ENCODE measurements around the gene FKBP2. TPM values are rescaled to one million over a fixed set of nuclear protein-coding genes. Genes with fewer than 3 reads are reported as not detected.

Gene FKBP2
- total RNA-seq, 1 donor from 2014 or later, result 66.0 TPM

DNA sequence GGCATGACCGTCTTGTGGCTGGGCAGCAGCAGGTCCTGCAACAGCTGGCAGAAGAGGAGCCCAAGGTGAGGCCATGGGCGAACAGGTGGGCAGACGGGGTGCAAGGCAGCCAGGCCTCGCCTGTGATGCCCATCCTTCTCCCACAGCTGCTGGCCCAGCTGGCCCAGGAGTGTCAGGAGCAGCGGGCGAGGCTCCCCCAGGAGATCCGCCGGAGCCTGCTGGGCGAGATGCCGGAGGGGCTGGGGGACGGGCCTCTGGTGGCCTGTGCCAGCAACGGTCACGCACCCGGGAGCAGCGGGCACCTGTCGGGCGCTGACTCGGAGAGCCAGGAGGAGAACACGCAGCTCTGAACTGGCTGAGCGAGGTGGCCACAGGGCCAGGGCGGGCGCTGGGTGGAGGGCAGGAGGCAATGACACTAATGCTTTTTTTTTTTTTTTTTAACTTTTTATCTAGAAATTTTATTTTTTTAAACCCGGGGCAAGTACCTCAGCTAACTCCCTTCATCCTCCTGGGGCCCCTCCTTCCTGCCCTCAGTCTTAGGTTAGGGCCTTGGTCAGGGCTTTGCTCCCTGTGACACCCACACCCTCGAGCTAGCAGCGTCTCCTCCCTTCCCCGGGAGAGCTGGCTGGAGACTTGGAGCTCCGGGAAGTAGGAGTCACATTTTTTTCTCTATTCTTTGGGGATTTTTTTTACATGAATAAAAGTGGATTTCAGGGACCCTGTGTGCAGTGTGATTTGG, 26.5 kb downstream of the FKBP2 start:
- peaks cover 31% of the 10 kb centered on the region for H3K4me1 ChIP-seq
- H3K9me3 ChIP-seq, result no peaks in the 10 kb centered on the region
- no peak overlapping the region for H3K4me3 ChIP-seq
- DNase-seq (ENCODE audit: extremely low spot score in 2 of 2), result no peak
- intact Hi-C loops (cut with DNase I), result no loop called here
- peak overlapping the region; percentile 98 for H3K27ac ChIP-seq
- H3K27me3 ChIP-seq, result no peaks in the 10 kb centered on the region
- no peak for TF ChIP-seq POLR2AphosphoS5 (IDR thresholded peaks at IDR 0.05; ENCODE audit: insufficient read depth in 1 of 2, low read depth in 1 of 2)
- no peak for TF ChIP-seq POLR2A (IDR thresholded peaks at IDR 0.05)
- TF ChIP-seq, protein P1, sequence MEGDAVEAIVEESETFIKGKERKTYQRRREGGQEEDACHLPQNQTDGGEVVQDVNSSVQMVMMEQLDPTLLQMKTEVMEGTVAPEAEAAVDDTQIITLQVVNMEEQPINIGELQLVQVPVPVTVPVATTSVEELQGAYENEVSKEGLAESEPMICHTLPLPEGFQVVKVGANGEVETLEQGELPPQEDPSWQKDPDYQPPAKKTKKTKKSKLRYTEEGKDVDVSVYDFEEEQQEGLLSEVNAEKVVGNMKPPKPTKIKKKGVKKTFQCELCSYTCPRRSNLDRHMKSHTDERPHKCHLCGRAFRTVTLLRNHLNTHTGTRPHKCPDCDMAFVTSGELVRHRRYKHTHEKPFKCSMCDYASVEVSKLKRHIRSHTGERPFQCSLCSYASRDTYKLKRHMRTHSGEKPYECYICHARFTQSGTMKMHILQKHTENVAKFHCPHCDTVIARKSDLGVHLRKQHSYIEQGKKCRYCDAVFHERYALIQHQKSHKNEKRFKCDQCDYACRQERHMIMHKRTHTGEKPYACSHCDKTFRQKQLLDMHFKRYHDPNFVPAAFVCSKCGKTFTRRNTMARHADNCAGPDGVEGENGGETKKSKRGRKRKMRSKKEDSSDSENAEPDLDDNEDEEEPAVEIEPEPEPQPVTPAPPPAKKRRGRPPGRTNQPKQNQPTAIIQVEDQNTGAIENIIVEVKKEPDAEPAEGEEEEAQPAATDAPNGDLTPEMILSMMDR (IDR thresholded peaks at IDR 0.05), result no peak
- H3K36me3 ChIP-seq, result peaks cover 0 to 38% of the 10 kb centered on the region in 2 donors

DNA sequence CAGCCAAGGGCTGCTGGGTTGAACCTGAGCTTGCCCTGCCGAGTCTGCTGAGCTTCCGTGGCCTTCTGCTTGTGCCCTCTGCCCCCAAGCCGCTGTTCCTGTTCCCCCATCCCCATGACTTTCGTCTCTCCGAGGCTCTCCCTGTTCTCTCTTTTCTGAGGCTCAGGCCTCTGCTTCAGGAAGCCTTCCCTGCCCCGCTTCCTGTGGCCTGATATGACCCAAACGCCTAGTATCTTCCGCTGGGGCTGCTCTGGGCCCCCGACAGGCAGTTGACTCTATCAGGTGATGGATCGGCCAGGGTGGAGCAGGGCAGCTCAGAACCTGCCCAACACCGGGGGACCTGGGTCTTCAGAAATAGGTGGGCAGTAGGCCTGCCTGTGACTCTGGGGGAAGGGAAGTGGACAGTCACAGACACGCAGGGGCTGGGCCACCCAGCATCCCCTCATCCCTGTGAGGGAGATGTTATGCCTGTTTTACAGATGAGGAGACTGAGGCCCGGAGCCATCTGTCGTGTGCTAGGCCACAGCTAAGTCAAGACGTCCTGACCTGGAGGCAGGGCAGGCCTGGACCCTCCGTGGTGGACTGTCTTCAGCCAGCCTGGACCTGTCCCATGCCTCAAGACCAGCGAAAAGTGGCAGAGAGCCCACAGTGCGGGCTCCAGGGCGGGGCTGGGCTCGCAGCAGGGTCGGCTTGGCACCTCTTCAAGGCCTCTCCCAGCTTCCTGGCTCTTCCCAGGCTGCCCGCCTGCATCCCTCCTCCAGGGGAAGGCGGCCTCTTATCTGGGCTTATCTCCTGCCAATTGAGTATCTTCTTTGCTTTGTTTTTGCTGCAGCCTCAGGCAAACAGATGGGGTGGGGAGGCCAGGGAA, 27.4 kb downstream of the FKBP2 start:
- DNase-seq (ENCODE audit: extremely low spot score in 2 of 2), result no peak
- H3K27me3 ChIP-seq, result no peaks in the 10 kb centered on the region
- peak overlapping the region; percentile 98 for H3K27ac ChIP-seq
- peak overlapping the region; percentile 87 to 92 for H3K4me3 ChIP-seq
- intact Hi-C loops (cut with DNase I), result no loop called here
- peaks cover 0 to 29% of the 10 kb centered on the region in 2 donors for H3K36me3 ChIP-seq
- no peaks in the 10 kb centered on the region for H3K9me3 ChIP-seq
- H3K4me1 ChIP-seq, result peaks cover 33% of the 10 kb centered on the region
- TF ChIP-seq POLR2A (IDR thresholded peaks at IDR 0.05), result no peak
- TF ChIP-seq, protein P1 (IDR thresholded peaks at IDR 0.05), result no peak
- no peak for TF ChIP-seq POLR2AphosphoS5 (IDR thresholded peaks at IDR 0.05; ENCODE audit: insufficient read depth in 1 of 2, low read depth in 1 of 2)

DNA sequence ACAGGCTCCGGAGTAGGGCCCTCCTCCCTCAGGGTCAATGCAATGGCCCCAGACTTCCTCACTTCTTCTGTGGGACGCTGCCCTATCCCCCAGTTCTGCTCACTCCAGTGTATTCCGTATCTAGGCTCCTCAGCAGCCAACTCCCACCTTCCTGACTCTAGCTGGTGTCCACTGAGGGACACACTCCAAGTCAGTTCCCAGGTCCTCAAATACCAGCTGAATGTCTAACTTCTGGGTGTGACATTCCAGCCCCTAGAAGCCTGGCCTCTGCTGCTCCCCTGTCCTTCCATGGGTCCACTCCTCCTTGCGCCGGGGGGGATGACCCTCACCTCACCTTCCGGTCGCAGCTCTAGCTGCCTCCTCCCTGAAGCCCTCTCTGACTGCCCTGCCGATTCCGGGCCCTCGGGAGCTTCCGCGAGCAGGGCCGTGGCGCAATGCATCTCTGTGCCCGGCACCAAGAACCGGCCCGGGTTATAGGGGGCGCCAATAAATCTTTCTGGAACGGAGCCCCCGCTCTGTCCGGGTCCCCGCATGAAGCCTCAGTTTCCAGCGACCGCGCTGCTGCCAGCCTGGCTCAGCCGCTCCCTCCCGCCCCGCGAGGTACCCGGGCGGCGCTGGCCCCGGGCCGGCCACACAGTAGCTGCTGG, 28.1 kb downstream of the FKBP2 start:
- H3K36me3 ChIP-seq, result peaks cover 0 to 23% of the 10 kb centered on the region in 2 donors
- peak overlapping the region; percentile 98 for H3K27ac ChIP-seq
- H3K27me3 ChIP-seq, result no peaks in the 10 kb centered on the region
- intact Hi-C loops (cut with DNase I), result no loop called here
- TF ChIP-seq POLR2A (IDR thresholded peaks at IDR 0.05), result no peak
- TF ChIP-seq, protein P1 (IDR thresholded peaks at IDR 0.05), result no peak
- TF ChIP-seq POLR2AphosphoS5 (IDR thresholded peaks at IDR 0.05; ENCODE audit: insufficient read depth in 1 of 2, low read depth in 1 of 2), result peak in 1 of 2 donors; percentile 2
- H3K4me3 ChIP-seq, result peak overlapping the region; percentile 87 to 92
- H3K4me1 ChIP-seq, result peaks cover 33% of the 10 kb centered on the region
- no peak for DNase-seq (ENCODE audit: extremely low spot score in 2 of 2)
- H3K9me3 ChIP-seq, result no peaks in the 10 kb centered on the region

DNA sequence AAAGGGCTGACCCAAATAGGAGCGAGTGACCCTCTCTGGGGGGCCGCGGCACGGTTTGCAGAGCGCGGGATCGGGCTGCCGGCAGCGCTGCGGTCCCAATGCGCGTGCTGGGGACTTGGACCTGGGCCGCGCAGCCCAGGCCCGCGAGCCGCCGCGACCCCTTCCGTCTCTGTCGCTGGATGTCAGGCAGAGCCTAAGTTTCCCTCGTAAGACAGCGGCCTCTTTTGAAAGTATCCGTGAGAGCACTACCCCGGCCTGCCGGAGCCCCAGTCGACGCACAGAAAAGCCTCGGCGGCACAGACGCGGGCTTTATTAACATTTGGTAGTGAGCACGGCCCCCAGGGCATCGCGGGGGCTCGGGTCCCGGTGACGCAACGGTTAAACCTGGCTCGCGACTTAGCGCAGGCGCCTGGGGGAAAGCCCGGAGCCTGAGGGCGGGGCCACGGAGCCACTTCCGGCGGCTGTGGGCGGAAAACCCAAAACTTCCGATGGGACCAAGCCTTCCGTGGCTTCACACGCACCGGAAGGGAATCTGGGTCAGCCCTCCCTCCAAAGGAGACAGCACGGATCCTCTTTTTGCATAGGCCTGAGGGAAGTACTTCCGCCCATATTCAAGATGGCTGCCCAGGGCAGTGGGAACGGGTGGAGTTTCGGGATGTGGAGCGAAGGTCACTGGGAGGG, 28.8 kb downstream of the FKBP2 start:
- peak in 1 of 2 donors; percentile 100 for DNase-seq (ENCODE audit: extremely low spot score in 2 of 2)
- no peaks in the 10 kb centered on the region for H3K9me3 ChIP-seq
- TF ChIP-seq, protein P1 (IDR thresholded peaks at IDR 0.05), result no peak
- TF ChIP-seq POLR2A (IDR thresholded peaks at IDR 0.05), result no peak
- TF ChIP-seq POLR2AphosphoS5 (IDR thresholded peaks at IDR 0.05; ENCODE audit: insufficient read depth in 1 of 2, low read depth in 1 of 2), result peak in 1 of 2 donors; percentile 99
- intact Hi-C loops (cut with DNase I), result loop anchor here (2.0 kb wide), 1 partner anchor 23 kb away; the partner anchor contains the start of gene PPP1R14B
- H3K4me3 ChIP-seq, result peak overlapping the region; percentile 87 to 92
- no peaks in the 10 kb centered on the region for H3K27me3 ChIP-seq
- peaks cover 33% of the 10 kb centered on the region for H3K4me1 ChIP-seq
- H3K27ac ChIP-seq, result peak overlapping the region; percentile 98
- H3K36me3 ChIP-seq, result peaks cover 0 to 18% of the 10 kb centered on the region in 2 donors
